NCI-H146 treated with DMSO at 0.1 percent for 48 hours (cell line): Measurements from ENCODE around the gene TECPR2.
"Not testable (repeated sequence)": the region's sequence is repeated elsewhere in the genome, so short reads cannot be mapped to it uniquely, and the experiment has no call there.

Source experiments
- DNase-seq: peaks from one replicate; lab custom pipeline; 2025; ENCODE audit not compliant: unreplicated experiment; lab: John Stamatoyannopoulos, UW

The TECPR2 gene

DNA sequence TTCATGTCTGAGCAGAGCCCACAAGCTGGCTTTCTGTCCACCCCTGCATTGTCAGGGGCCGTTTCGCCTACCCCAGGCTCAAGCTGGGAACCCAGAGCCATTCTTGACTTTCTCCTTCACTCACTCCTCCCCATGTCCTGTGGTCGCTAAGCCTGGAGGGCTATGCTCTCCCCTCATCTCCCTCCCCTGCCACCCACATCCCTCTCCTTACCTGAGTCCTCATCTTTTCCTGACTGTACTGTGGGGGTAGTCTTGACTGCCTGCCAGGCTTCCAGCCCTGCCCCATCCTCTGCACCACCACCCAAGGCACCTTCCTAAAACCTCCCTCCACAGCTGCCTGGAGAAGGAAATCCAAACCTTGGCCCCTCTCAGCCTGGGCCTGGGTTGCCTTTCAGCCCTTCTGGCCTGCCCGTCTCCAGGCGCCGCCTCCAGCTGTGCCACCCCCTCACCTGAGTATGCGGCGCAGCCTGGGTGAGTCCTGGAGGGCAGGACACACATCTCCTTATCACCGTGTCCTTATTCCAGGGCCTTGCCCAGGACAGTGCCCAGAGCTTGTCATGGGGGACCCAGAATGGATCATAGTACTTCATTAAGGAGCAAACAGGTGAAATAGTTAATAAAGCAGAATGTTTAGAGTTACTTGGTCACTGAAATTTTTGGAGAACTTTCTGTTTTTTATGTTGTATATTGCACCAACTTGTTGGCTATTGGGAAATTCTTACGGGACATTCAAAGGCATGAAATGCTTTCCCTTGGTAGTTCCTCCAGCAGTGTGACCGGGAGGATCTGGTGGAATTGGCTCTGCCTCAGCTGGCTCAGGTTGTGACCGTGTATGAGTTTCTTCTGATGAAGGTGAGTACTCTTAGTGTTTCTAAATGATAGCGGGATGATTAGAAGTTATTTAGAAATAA is 28.7 kb upstream of the TECPR2 start:
- DNase-seq: no peak

DNA sequence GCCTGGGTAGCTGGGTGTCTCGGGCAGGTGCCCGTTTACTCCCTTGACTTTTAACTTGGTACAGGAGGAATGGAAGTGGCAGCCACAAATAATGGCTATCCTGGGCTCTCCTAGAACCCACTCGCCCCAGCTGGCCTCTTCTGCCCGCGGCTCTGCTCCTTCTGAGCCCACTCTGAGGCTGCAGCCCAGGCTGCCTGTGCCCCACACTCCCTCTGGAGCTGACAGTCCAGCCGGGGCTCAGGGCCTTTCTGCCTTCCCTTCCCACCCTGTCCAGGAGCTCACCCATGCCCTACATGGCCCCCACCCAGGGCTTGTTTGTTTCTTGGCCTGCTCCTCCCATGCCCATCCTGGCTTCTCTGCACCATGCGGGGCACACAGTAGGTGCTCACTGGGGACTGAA is 27.6 kb upstream of the TECPR2 start:
- DNase-seq: no peak

DNA sequence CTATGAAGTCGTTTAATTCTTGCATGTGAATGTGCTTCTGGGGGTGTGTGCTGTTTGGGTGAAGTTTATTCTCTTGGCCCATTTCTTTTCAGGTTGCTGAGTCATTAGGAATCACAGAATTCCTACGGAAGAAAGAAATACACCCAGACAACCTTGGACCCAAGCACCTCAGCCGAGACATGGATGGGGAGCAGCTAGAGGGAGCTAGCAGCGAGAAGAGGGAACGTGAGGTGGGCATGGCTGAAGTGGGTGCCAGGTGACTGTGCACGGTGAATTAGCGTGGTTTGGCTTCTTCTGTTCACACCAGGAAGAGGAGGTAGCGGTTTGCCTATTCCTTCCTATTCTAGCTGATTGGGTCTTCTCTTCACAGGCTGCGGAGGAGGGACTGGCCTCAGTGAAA is 24.0 kb upstream of the TECPR2 start:
- DNase-seq: no peak

GRCh38 chr14:102341566-102341965 is 21.2 kb upstream of the TECPR2 start:
- no peak for DNase-seq

DNA sequence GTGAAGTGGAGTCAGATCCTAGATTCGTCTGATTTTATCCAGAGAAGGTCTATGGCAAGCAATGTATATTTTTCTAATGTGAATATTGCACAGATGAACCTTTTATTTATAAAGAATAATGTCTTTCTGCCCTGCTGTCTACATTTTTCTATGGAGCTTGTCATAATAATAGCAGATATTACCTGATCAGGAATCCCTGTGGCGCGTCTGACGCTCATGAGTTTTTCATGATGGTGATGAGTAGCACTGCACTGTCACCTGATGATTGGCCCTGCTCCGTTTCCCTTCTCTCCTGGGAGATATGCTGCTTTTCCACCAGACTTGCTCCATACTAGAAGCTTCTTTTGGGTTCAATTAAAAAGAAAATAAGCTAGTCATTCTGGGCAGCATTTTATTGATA is 20.5 kb upstream of the TECPR2 start:
- DNase-seq: no peak

DNA sequence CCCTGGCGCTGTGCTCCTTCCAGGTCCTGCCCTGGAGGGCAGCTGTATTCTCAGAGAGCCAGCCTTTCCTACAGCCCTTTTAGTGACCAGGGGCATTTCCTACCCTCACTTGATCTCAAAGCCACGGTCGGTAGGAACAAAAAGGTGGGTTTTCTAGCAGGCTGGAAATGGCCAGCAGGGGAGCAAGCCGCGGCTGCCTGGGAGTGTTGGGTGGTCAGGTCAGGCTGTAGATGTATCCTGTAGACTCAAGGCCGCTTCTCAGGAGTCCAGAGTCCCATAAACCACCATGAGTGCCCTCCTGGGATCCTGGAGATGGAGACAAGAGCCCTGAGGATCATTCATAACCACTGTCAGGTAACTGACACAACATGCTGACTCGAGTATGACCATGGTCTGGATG is 18.7 kb upstream of the TECPR2 start:
- no peak for DNase-seq

GRCh38 chr14:102344485-102344884 is 18.3 kb upstream of the TECPR2 start:
- DNase-seq: no peak

DNA sequence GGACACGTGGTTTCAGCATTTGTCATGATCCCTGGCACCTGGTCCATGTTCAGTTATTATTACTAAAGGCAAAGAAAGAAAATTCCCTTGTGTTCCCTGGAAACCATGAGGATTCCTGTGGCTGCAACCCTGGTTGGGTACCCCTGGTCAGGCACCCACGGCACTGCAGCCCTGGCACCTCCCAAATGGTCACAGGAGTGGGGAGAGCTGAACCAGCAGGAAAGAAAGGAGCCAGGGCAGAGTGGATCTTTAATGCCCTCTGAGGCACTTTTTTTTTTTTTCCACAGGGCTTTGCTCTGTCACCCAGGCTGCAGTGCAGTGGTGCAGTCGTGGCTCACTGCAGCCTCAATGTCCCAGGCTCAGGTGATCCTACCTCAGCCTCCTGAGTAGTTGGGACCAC is 17.5 kb upstream of the TECPR2 start:
- DNase-seq: no peak

DNA sequence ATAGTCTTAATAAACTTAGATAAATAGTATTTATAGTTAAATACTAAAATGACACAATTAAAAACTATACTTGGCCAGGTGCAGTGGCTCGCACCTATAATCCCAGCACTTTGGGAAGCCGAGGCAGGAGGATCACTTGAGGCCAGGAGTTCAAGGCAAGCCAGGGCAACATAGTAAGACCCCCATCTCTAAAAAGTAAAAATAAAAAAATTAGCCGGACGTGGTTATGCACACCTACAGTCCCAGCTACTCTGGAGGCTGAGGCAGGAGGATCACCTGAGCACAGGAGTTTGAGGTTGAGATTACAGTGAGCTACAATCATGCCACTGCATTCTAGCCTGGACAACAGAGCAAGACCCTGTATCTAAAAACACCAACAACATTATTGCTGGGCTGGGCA is 16.1 kb upstream of the TECPR2 start:
- DNase-seq: no peak

- no peak for DNase-seq
Observed at GRCh38 chr14:102348376-102348775, 14.4 kb upstream of the TECPR2 start.

DNA sequence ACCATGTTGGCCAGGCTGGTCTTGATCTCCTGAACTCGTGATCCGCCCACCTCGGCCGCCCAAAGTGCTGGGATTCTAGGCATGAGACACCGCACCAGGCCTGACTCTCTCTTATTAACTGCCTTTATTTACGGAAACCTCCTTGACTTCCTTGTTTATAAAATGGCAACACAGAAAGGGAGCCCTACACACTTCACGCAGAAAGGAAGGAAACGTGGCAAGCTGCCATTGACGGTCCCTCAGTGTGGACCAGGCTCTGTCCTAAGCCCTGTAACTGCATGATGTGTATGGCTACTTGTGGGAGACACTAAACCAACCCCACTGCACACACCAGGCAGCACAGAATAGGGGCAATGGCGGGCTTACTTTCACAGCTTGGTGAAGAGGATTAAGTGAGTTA is 11.7 kb upstream of the TECPR2 start:
- no peak for DNase-seq

- not testable (repeated sequence) for DNase-seq
Observed at GRCh38 chr14:102351593-102351992, 11.1 kb upstream of the TECPR2 start.

GRCh38 chr14:102352213-102352612 is 10.5 kb upstream of the TECPR2 start:
- DNase-seq: no peak

DNA sequence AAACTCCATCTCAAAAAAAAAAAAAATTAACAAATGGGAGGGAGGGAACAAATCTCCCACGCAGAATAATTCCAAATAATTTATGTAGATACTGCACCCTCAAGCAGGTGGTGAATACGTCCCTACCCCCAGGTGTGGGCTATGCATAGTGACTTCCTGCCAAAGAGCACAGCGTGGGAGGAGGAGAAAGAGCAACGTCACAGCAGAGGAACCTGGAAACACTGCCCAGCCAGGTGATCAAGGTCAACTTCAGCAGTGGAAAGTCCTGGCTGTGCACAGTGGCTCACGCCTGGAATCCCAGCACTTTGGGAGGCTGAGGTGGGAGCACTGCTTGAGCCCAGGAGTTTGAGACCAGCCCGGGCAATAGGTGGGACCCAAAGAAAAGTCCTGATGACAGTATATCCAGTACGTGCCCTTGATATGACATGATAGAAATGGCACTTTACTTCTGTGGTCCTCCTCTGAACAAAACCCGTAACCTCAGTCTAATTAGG is 9.6 kb upstream of the TECPR2 start:
- DNase-seq: no peak

DNA sequence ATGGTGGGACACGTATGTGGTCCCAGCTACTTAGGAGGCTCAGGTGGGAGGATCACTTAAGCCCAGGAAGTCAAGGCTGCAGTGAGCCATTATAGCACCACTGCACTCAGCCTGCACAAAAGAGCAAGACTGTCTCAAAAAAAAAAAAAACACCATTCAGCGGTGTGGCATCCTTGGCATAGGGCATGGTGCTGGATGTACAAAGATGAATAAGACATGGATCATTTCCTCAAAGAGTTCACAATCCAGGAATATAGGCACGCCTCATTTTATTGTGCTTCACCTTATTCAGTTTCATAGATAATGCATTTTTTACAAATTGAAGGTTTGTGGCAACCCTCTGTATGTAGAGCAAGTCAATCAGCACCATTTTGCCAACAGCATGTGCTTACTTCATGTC is 6.5 kb upstream of the TECPR2 start:
- DNase-seq: no peak

GRCh38 chr14:102359341-102359740 is 3.4 kb upstream of the TECPR2 start:
- DNase-seq: no peak

DNA sequence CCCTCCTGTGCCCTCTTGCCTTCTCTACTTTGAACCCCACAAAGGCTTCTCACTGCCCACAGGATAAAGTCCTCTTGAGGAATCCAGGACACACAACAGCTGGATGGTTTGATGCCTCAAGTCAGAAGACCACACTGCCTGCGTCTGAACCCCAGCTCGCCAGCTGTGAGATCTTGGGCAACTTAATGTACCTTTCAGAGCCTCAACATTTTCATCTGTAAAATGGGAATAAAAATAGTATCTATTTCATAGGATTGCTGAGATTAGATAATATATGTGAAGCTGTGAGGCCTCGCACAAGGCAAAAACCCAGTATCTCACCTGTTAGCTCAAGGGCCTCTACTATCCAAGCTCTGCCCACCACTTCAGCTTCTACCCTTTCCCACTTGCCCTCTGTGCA is 2.4 kb upstream of the TECPR2 start:
- DNase-seq: no peak

DNA sequence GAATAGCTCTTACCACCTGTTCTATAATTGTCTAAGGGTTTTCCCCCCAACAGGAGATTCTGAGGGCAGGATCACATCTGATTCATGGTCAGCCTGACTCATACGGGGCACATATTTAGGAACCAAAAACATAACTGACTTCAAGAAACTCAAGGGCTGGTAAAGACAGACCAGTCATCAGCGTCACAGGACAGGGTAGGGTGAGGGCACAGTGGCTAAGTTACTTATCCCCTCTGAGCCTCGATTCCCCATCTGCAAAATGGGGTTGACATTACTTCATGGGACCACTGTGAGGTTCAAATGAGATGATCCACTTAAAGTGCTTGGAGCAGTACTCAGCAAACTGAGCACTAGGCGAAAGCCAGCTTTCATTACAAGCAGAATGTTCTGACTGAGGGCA is 657 bp upstream of the TECPR2 start:
- DNase-seq: no peak

DNA sequence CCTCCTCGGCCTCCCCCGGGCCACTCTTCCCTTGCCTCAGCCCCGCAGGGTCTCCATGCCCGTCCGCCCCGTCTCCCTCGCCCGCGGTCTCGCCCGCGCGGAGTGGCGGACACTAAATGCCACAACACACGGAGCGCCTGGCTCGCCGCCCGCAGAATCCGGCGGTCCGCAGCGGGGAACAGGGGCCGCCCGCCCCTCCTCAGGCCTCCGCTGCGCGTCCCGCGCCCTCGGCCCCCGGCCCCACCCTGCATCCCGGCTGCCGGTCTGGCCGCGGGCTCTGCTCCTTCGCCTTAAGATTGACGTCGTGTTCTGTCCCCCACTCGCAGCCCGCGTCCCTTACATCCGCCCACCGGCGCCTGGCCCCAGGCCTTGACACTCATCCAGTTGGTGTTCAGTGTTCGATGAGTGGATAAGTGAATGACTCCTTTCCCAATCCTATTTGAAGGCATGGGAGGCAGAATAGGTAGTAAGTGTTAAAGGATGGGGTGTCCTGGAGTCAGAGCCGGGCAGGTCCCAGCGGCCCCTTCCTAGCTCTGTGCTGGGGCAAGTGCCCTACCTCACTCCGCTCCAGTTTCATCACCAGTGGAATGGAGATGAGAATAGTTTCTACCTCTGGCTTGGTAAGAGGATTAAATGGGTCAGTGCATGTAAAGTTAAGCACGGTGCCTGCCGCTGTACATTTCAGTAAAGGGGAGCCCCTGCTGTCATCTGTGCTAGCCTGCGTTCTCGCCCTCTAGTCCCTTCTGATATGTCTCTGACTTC is 622 bp downstream of the TECPR2 start:
- DNase-seq: no peak

DNA sequence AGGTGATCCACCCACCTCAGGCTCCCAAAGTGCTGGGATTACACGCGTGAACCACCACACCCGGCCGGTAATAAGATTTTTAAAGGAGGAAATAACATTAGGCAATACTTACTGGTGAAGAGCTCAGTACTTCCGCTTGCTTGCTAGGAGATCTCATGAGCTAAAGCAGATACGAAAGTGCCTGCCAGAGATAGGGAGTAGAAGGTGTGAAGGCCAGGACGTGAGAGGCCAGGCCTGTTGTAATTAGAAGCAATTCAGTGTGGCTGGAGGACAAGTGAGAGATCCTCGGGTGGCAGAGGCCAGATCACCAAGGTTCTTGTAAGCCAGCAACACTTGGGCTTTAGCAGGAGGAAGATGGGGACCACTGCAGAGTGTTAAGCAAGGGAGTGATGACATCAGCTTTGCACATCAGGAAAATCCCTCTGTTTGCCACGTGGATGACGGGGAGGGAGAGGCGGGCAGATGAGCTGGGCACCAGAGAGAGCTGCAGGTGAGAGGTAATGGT is 7.6 kb downstream of the TECPR2 start:
- no peak for DNase-seq

DNA sequence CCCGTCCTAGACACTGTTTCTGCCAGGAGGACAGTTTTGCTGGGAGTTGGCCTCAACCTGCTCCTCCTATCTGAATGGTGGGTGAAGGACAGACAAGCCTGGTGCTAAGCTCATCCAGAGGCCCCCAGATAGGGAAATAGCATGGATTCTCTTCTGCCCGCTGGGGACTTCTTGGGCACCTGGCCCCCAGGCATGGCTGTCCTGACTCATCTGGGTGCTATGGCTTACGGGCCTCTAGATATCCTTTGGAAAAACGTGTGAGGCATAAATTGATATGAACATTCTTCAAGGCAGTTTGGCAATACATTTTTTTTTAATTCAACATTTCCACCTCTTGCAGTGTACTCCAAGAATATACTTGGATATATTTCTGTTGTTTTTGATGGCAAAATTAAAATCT is 8.6 kb downstream of the TECPR2 start:
- no peak for DNase-seq

GRCh38 chr14:102373110-102373509 is 10.4 kb downstream of the TECPR2 start:
- DNase-seq: no peak
